CD14-positive monocyte (primary cell): ENCODE data around the gene TAOK1. TPM values are rescaled to one million over a fixed set of nuclear protein-coding genes. Genes with fewer than 3 reads are reported as not detected.

Experiments used
- DNase-seq, 3 donors: peaks; one replicate each; pipeline ENCODE4 v3.0.0-alpha.2; 2011 to 2022
- H2AFZ ChIP-seq: 2 replicates; pipeline ENCODE4 v1.6.0; 2012; ENCODE audit warnings: mild to moderate bottlenecking, low read depth, low read length, inconsistent platforms; ENCODE audit not compliant: insufficient read depth, poor library complexity, severe bottlenecking
- H3K27ac ChIP-seq, 2 donors: 1 replicate in 1 of 2; 2 replicates in 1 of 2; pipeline ENCODE4 v1.5.1; 2012 to 2013; ENCODE audit warnings: low read length in 2 of 2, control low read depth in 1 of 2, inconsistent platforms in 1 of 2, low read depth in 1 of 2, mild to moderate bottlenecking in 1 of 2
- H3K27me3 ChIP-seq, 2 donors: one replicate each; pipeline versions ENCODE4 v1.6.0 to v1.6.1; 2011 to 2013; ENCODE audit warnings: low read length in 2 of 2; ENCODE audit not compliant: control insufficient read depth in 2 of 2, insufficient read depth in 2 of 2
- H3K36me3 ChIP-seq, 2 donors: replicated peaks in 1 of 2; 1 replicate in 1 of 2; 2 replicates in 1 of 2; pipeline versions ENCODE4 v1.5.1 to v1.6.1; 2012 to 2013; ENCODE audit warnings: low read length in 2 of 2, control low read depth in 1 of 2, inconsistent platforms in 1 of 2, mild to moderate bottlenecking in 1 of 2; ENCODE audit not compliant: insufficient read depth in 2 of 2, control insufficient read depth in 1 of 2
- H3K4me1 ChIP-seq, 2 donors: 1 replicate in 1 of 2; 2 replicates in 1 of 2; pipeline versions ENCODE4 v1.5.1 to v1.6.1; 2012 to 2013; ENCODE audit warnings: low read length in 2 of 2, control low read depth in 1 of 2, inconsistent platforms in 1 of 2, mild to moderate bottlenecking in 1 of 2, moderate library complexity in 1 of 2; ENCODE audit not compliant: insufficient read depth in 2 of 2, control insufficient read depth in 1 of 2
- H3K4me2 ChIP-seq: replicated peaks from 2 replicates; pipeline ENCODE3; 2012; ENCODE audit warnings: low read length, moderate library complexity, mild to moderate bottlenecking; ENCODE audit not compliant: poor library complexity, severe bottlenecking; ENCODE audit errors: extremely low read depth
- H3K4me3 ChIP-seq, 3 experiments: fragments of 200-600 bp in 1 of 3; sonication (generic) in 1 of 3; replicated peaks in 1 of 3; 1 replicate in 2 of 3; 2 replicates in 1 of 3; pipeline ENCODE4 v1.5.1; 2011 to 2013; ENCODE audit warnings: low read length in 3 of 3, mild to moderate bottlenecking in 3 of 3, control low read depth in 2 of 3, low read depth in 2 of 3, inconsistent platforms in 1 of 3, moderate library complexity in 1 of 3
- H3K79me2 ChIP-seq: 2 replicates; pipeline ENCODE4 v1.6.0; 2012; ENCODE audit warnings: mild to moderate bottlenecking, control low read depth, inconsistent platforms, low read length, moderate library complexity; ENCODE audit not compliant: insufficient read depth
- H3K9ac ChIP-seq: 2 replicates; pipeline ENCODE4 v1.6.0; 2017; ENCODE audit warnings: low read length, mild to moderate bottlenecking; ENCODE audit not compliant: insufficient read depth, poor library complexity, severe bottlenecking
- H3K9me3 ChIP-seq, 2 donors: replicated peaks in 1 of 2; 1 replicate in 1 of 2; 2 replicates in 1 of 2; pipeline versions ENCODE4 v1.5.1 to v1.6.1; 2012 to 2013; ENCODE audit warnings: low read length in 2 of 2, control low read depth in 1 of 2; ENCODE audit not compliant: control insufficient read depth in 1 of 2, insufficient read depth in 1 of 2
- H4K20me1 ChIP-seq: 2 replicates; pipeline ENCODE4 v1.6.0; 2012; ENCODE audit warnings: mild to moderate bottlenecking, low read length, control low read depth, moderate library complexity; ENCODE audit not compliant: insufficient read depth
- H3K27ac Mint-ChIP-seq, 7 donors: one replicate each; pipeline ENCODE4 v1.8.0; 2020; ENCODE audit warnings: mild to moderate bottlenecking in 7 of 7, mixed read lengths in 7 of 7, moderate library complexity in 6 of 7, inconsistent platforms in 2 of 7
- H3K27me3 Mint-ChIP-seq, 3 donors: one replicate each; pipeline ENCODE4 v1.8.0; 2021 to 2022; ENCODE audit warnings: low read depth in 3 of 3, mild to moderate bottlenecking in 3 of 3, mixed read lengths in 3 of 3, moderate library complexity in 3 of 3, inconsistent platforms in 1 of 3
- H3K36me3 Mint-ChIP-seq, 2 donors: one replicate each; pipeline ENCODE4 v1.8.0; 2020; ENCODE audit warnings: mixed read lengths in 2 of 2, inconsistent platforms in 1 of 2, mild to moderate bottlenecking in 1 of 2
- H3K4me1 Mint-ChIP-seq: one replicate; pipeline ENCODE4 v1.8.0; 2020; ENCODE audit warnings: mild to moderate bottlenecking, mixed read lengths
- H3K4me3 Mint-ChIP-seq, 2 donors: one replicate each; pipeline ENCODE4 v1.8.0; 2020; ENCODE audit warnings: mild to moderate bottlenecking in 2 of 2, mixed read lengths in 2 of 2, moderate library complexity in 1 of 2
- H3K9me3 Mint-ChIP-seq, 7 donors: one replicate each; pipeline ENCODE4 v1.8.0; 2020 to 2022; ENCODE audit warnings: mixed read lengths in 7 of 7, mild to moderate bottlenecking in 6 of 7, moderate library complexity in 6 of 7, inconsistent platforms in 2 of 7
- CTCF ChIP-seq: fragments of 200-600 bp; IDR thresholded peaks from one replicate; pipeline ENCODE4 v1.8.0; 2022; ENCODE audit warnings: antibody characterized with exemption, mild to moderate bottlenecking
- WGBS: methylation state at CpG from one replicate; pipeline ENCODE4 v1.1.5; 2013; ENCODE audit warnings: missing lambda C conversion rate; ENCODE audit not compliant: insufficient coverage; 5-methylcytosine and 5-hydroxymethylcytosine counted together
- intact Hi-C, 2 donors: fragments of 100-400 bp; cut with micrococcal nuclease; formaldehyde crosslinking; loops; one replicate each; pipeline versions ENCODE4 v1.15.0 to v1.15.1; 2023
- polyA plus RNA-seq, 3 donors: library from polyadenylated mRNA; depleted of rRNA in 1 of 3; unstranded in 2 of 3; stranded (reverse) in 1 of 3; fragments of 300-500 nt in 2 of 3; fragments of >200 nt in 1 of 3; fragmentation: Illumina TruSeq in 2 of 3; gene quantifications; 1 replicate in 2 of 3; 2 replicates in 1 of 3; pipeline ENCODE4 v1.2.3, GENCODE V29; 2012 to 2021

The TAOK1 gene
- polyA plus RNA-seq, 3 donors: 2.4 to 13.9 (median 4.8) TPM

- Histone ChIP-seq H3K27me3 (peaks cover 2 to 27% of the 10 kb centered on the region in 2 donors), H3K9me3 (no peaks in the 10 kb centered on the region), H3K36me3 (no peaks in the 10 kb centered on the region), H3K4me2 (peak within 1 kb of the TSS; percentile 96), H2AFZ (peak within 1 kb of the TSS; percentile 99), H3K4me3 (peak within 1 kb of the TSS; percentile 68 to 88 (median 73)), H4K20me1 (peaks cover 41% of the 10 kb centered on the region), H3K4me1 (peaks cover 80 to 85% of the 10 kb centered on the region in 2 donors), H3K27ac (peak within 1 kb of the TSS; percentile 20 to 38), H3K9ac (peak within 1 kb of the TSS; percentile 51), H3K79me2 (peaks cover 43% of the 10 kb centered on the region)
- peak; percentile 63 to 77 (median 71) for DNase-seq
- TF ChIP-seq CTCF: no peak
- Mint-ChIP-seq H3K27ac (peak within 1 kb of the TSS in 6 of 7 donors; percentile 46 to 88 (median 56)), H3K36me3 (no peaks in the 10 kb centered on the region), H3K4me3 (peak within 1 kb of the TSS; percentile 91 to 93), H3K4me1 (peaks cover 80% of the 10 kb centered on the region), H3K9me3 (peaks cover 0 to 3% (median 0%) of the 10 kb centered on the region in 7 donors), H3K27me3 (peaks cover 21 to 38% (median 26%) of the 10 kb centered on the region in 3 donors)
- intact Hi-C loops: loop anchor here (1.0 to 10.0 kb wide), 3 partner anchors 25 to 335 kb away; no protein-coding TSS in a partner anchor
- WGBS: under 1% methylated on average over 50 of the region's 70 CpGs
These were observed 199.6 kb downstream of the TAOK1 start, which contains the start of gene GIT1 for GRCh38 chr17:29589524-29590410. Gene GIT1, minus strand, starts transcription at chr17:29589648. Its CDS starts 270 bp downstream, at chr17:29589378.

GRCh38 chr17:29590411-29591145, 200.4 kb downstream of the TAOK1 start:
- Mint-ChIP-seq H3K9me3 (peaks cover 0 to 3% (median 0%) of the 10 kb centered on the region in 7 donors), H3K27me3 (peaks cover 24 to 45% (median 31%) of the 10 kb centered on the region in 3 donors), H3K36me3 (no peaks in the 10 kb centered on the region), H3K4me3 (peak overlapping the region; percentile 78 to 92), H3K27ac (peak overlapping the region in 2 of 7 donors; percentile 46 to 75), H3K4me1 (peaks cover 72% of the 10 kb centered on the region)
- H3K4me2 ChIP-seq: peak overlapping the region; percentile 96
- peak overlapping the region in 1 of 3 experiments; percentile 88 for H3K4me3 ChIP-seq
- peaks cover 37% of the 10 kb centered on the region for H4K20me1 ChIP-seq
- H3K79me2 ChIP-seq: peaks cover 35% of the 10 kb centered on the region
- peaks cover 2 to 29% of the 10 kb centered on the region in 2 donors for H3K27me3 ChIP-seq
- 23% methylated on average over 12 of the region's 30 CpGs for WGBS
- H3K4me1 ChIP-seq: peaks cover 72 to 76% of the 10 kb centered on the region in 2 donors
- intact Hi-C loops: no loop called here
- TF ChIP-seq CTCF: no peak
- peak overlapping the region; percentile 99 for H2AFZ ChIP-seq
- H3K36me3 ChIP-seq: no peaks in the 10 kb centered on the region
- H3K9ac ChIP-seq: no peak overlapping the region
- H3K9me3 ChIP-seq: no peaks in the 10 kb centered on the region
- no peak for DNase-seq
- H3K27ac ChIP-seq: no peak overlapping the region
